ENCODE measurements around the gene TRPV3.

DNA sequence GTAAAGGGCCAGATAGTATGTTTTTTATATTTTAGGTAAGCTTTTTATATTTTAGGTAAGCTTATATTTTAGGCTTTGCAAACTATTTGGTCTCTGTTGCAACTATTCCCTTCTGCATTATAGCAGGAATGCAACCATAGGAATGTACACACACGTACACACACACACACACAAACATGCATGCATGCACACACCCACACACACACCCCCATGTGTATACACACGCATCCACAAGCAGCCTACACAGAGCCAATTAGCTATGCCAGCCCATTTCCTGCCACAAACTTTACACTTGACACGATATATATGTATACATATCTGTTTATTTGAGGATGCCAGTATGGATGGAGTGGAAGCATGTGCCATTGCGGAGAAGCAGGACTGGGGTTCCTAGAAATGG lies 7.5 kb upstream of the TRPV3 start:
- TF ChIP-seq, protein P1, sequence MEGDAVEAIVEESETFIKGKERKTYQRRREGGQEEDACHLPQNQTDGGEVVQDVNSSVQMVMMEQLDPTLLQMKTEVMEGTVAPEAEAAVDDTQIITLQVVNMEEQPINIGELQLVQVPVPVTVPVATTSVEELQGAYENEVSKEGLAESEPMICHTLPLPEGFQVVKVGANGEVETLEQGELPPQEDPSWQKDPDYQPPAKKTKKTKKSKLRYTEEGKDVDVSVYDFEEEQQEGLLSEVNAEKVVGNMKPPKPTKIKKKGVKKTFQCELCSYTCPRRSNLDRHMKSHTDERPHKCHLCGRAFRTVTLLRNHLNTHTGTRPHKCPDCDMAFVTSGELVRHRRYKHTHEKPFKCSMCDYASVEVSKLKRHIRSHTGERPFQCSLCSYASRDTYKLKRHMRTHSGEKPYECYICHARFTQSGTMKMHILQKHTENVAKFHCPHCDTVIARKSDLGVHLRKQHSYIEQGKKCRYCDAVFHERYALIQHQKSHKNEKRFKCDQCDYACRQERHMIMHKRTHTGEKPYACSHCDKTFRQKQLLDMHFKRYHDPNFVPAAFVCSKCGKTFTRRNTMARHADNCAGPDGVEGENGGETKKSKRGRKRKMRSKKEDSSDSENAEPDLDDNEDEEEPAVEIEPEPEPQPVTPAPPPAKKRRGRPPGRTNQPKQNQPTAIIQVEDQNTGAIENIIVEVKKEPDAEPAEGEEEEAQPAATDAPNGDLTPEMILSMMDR (conservative IDR thresholded peaks at IDR 0.05; ENCODE audit: low read depth, low read length): no peak
- TF ChIP-seq EZH2 (IDR thresholded peaks at IDR 0.05; ENCODE audit: borderline replicate concordance, low read depth, low read length, poor library complexity, severe bottlenecking): no peak
